Measurements from ENCODE around the gene PLD4.
"Not testable (repeated sequence)": the region's sequence is repeated elsewhere in the genome, so short reads cannot be mapped to it uniquely, and the experiment has no call there.

The PLD4 gene

GRCh38 chr14:104885973-104886689, 38.5 kb upstream of the PLD4 start:
- in situ Hi-C loops (cut with MboI; ENCODE audit: low sequenced_read_pairs), result no loop called here

GRCh38 chr14:104886690-104887622, 37.7 kb upstream of the PLD4 start:
- in situ Hi-C loops (cut with MboI; ENCODE audit: low sequenced_read_pairs), result no loop called here

GRCh38 chr14:104887623-104888488, 36.8 kb upstream of the PLD4 start:
- in situ Hi-C loops (cut with MboI; ENCODE audit: low sequenced_read_pairs), result no loop called here

GRCh38 chr14:104888489-104889374, 35.9 kb upstream of the PLD4 start:
- in situ Hi-C loops (cut with MboI; ENCODE audit: low sequenced_read_pairs), result no loop called here

GRCh38 chr14:104889375-104889757, 35.3 kb upstream of the PLD4 start:
- in situ Hi-C loops (cut with MboI; ENCODE audit: low sequenced_read_pairs), result no loop called here

GRCh38 chr14:104890292-104890691, 34.4 kb upstream of the PLD4 start:
- in situ Hi-C loops (cut with MboI; ENCODE audit: low sequenced_read_pairs), result not testable (repeated sequence)

- in situ Hi-C loops (cut with MboI; ENCODE audit: low sequenced_read_pairs), result no loop called here
Measured at GRCh38 chr14:104891121-104891551, 33.5 kb upstream of the PLD4 start.

- in situ Hi-C loops (cut with MboI; ENCODE audit: low sequenced_read_pairs), result no loop called here
Measured at GRCh38 chr14:104891664-104892530, 32.8 kb upstream of the PLD4 start.

- in situ Hi-C loops (cut with MboI; ENCODE audit: low sequenced_read_pairs), result no loop called here
Measured at GRCh38 chr14:104892531-104893434, 31.9 kb upstream of the PLD4 start.

- in situ Hi-C loops (cut with MboI; ENCODE audit: low sequenced_read_pairs), result no loop called here
Measured at GRCh38 chr14:104893435-104894207, 31.1 kb upstream of the PLD4 start.

- in situ Hi-C loops (cut with MboI; ENCODE audit: low sequenced_read_pairs), result no loop called here
Measured at GRCh38 chr14:104894331-104895206, 30.1 kb upstream of the PLD4 start.

- in situ Hi-C loops (cut with MboI; ENCODE audit: low sequenced_read_pairs), result no loop called here
Measured at GRCh38 chr14:104895207-104895785, 29.4 kb upstream of the PLD4 start.

GRCh38 chr14:104895786-104896661, 28.7 kb upstream of the PLD4 start:
- in situ Hi-C loops (cut with MboI; ENCODE audit: low sequenced_read_pairs), result no loop called here

GRCh38 chr14:104897330-104898194, 27.1 kb upstream of the PLD4 start:
- in situ Hi-C loops (cut with MboI; ENCODE audit: low sequenced_read_pairs), result no loop called here
